Kidney (tissue), 14 donors: ENCODE measurements around the gene GRPEL1. TPM values are rescaled to one million over a fixed set of nuclear protein-coding genes. Genes with fewer than 3 reads are reported as not detected.
A peak's percentile ranks its signal among the peaks of the same experiment; 100 is the strongest.

ENCODE experiments used
- DNase-seq, 5 donors: peaks; one replicate each; pipeline ENCODE4 v3.0.0-alpha.2; 2013 to 2020
- FAIRE-seq: peaks from 2 replicates; lab custom pipeline; 2012; peaks lifted over from hg19 to GRCh38; lab: Jason Lieb, UNC
- H3K27ac ChIP-seq, 2 donors: one replicate each; pipeline ENCODE4 v1.7.0; 2013; ENCODE audit warnings: low read depth in 2 of 2, low read length in 2 of 2, inconsistent platforms in 1 of 2
- H3K27me3 ChIP-seq: one replicate; pipeline ENCODE4 v1.7.1; 2013; ENCODE audit warnings: low read length, inconsistent platforms; ENCODE audit not compliant: control insufficient read depth, insufficient read depth
- H3K36me3 ChIP-seq, 3 donors: one replicate each; pipeline versions ENCODE4 v1.7.0 to v1.7.1; 2013; ENCODE audit warnings: low read length in 3 of 3, control low read depth in 1 of 3, inconsistent platforms in 1 of 3; ENCODE audit not compliant: insufficient read depth in 3 of 3, control insufficient read depth in 2 of 3
- H3K4me1 ChIP-seq, 3 donors: one replicate each; pipeline versions ENCODE4 v1.7.0 to v1.7.1; 2013; ENCODE audit warnings: low read length in 3 of 3, inconsistent platforms in 1 of 3, low read depth in 1 of 3; ENCODE audit not compliant: control insufficient read depth in 2 of 3, insufficient read depth in 2 of 3
- H3K4me3 ChIP-seq, 3 donors: one replicate each; pipeline versions ENCODE4 v1.7.0 to v1.8.1; 2013; ENCODE audit warnings: low read length in 3 of 3, control low read depth in 1 of 3, inconsistent platforms in 1 of 3
- H3K9ac ChIP-seq, 3 donors: one replicate each; pipeline versions ENCODE4 v1.7.0 to v1.7.1; 2013; ENCODE audit warnings: low read length in 3 of 3, control low read depth in 1 of 3, inconsistent platforms in 1 of 3
- H3K9me3 ChIP-seq, 3 donors: one replicate each; pipeline versions ENCODE4 v1.7.0 to v1.7.1; 2013; ENCODE audit warnings: low read length in 3 of 3, control low read depth in 1 of 3, inconsistent platforms in 1 of 3; ENCODE audit not compliant: control insufficient read depth in 2 of 3, insufficient read depth in 1 of 3
- intact Hi-C: fragments of 100-400 bp; cut with DNase I; formaldehyde crosslinking; loops from one replicate; pipeline ENCODE4 v1.11.1; 2022
- polyA plus RNA-seq: library from polyadenylated mRNA; stranded (reverse); fragments of 350-450 nt; fragmentation: Illumina TruSeq; extraction: RNeasy Lipid Tissue Mini Kit (QIAGEN cat#74804); gene quantifications from one replicate; pipeline ENCODE4 v1.2.3, GENCODE V29; 2014; ENCODE audit warnings: low read depth, low replicate concordance; ENCODE audit not compliant: insufficient read depth
- total RNA-seq: library from RNA; stranded (reverse); fragmentation: NEBNext Ultra II Directional; extraction: Animal tissue kit (Norgen Biotek cat#: 25700); gene quantifications from one replicate; pipeline ENCODE4 v1.2.1, GENCODE V29; 2021
- TF ChIP-seq, protein P1 (sequence below): IDR thresholded peaks from 3 replicates; pipeline ENCODE4 v1.5.1; 2012; ENCODE audit warnings: mild to moderate bottlenecking, moderate library complexity, borderline replicate concordance; ENCODE audit not compliant: insufficient read depth; ENCODE audit errors: extremely low read depth
- donor health status: control.
- donor health status: control.
- donor health status: control.
- donor health status: control.
- donor health status: control.
- donor health status: DM: yes; HTN: yes; CAD: no.
- donor health status: Normal renal cell carcinoma (clear cell type).

GRPEL1 gene
- total and polyA plus RNA-seq, 2 donors from 2014 or later: 27.4 to 84.9 TPM

DNA sequence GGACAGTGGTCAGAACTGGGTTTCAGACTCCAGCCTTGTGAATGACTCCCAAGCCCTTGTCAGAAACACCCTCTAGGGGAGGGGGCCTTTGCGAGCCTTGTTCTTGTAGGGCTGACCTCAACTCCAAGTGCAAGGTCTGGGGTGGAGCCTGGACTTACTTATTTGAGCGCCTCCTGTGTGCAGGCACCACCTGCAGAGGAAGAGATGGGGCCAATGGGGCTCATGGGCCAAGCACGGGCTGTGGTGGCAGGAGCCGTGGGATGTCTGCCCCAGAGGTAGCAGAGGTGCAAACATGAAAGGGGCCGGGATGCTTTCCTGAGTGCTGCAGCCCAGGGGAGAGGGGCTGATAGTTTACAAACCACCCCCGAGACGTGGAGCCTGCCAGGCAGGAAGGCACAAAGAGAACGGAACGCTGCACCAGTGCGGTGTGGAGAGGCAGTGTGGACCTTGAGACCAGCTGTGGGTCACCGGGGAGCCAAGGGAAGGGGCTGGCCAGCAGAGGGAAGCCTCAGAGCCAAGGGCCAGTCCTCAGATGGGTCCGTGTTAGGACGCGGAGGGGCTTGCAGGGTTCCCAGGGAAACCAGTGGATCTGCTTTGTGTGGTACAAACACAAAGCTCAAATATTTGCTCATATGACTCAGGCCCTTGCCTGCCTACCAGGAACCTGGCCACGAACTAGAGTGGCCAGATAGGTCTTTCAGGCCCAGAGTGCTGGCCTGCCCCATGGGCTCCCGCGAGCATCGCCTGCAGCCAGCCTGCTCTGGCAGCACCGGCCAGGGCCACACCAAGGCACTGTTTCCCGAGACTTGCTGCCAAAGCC is 33.4 kb downstream of the GRPEL1 start:
- DNase-seq (no peak), FAIRE-seq (no peak)
- intact Hi-C loops: no loop called here
- Histone ChIP-seq H3K9me3 (no peaks in the 10 kb centered on the region), H3K4me1 (peaks cover 0 to 13% (median 8%) of the 10 kb centered on the region in 3 donors), H3K27me3 (no peaks in the 10 kb centered on the region), H3K4me3 (no peak overlapping the region), H3K9ac (no peak overlapping the region), H3K27ac (no peak overlapping the region), H3K36me3 (peaks cover 5 to 18% (median 17%) of the 10 kb centered on the region in 3 donors)
- TF ChIP-seq, protein P1, sequence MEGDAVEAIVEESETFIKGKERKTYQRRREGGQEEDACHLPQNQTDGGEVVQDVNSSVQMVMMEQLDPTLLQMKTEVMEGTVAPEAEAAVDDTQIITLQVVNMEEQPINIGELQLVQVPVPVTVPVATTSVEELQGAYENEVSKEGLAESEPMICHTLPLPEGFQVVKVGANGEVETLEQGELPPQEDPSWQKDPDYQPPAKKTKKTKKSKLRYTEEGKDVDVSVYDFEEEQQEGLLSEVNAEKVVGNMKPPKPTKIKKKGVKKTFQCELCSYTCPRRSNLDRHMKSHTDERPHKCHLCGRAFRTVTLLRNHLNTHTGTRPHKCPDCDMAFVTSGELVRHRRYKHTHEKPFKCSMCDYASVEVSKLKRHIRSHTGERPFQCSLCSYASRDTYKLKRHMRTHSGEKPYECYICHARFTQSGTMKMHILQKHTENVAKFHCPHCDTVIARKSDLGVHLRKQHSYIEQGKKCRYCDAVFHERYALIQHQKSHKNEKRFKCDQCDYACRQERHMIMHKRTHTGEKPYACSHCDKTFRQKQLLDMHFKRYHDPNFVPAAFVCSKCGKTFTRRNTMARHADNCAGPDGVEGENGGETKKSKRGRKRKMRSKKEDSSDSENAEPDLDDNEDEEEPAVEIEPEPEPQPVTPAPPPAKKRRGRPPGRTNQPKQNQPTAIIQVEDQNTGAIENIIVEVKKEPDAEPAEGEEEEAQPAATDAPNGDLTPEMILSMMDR: no peak

DNA sequence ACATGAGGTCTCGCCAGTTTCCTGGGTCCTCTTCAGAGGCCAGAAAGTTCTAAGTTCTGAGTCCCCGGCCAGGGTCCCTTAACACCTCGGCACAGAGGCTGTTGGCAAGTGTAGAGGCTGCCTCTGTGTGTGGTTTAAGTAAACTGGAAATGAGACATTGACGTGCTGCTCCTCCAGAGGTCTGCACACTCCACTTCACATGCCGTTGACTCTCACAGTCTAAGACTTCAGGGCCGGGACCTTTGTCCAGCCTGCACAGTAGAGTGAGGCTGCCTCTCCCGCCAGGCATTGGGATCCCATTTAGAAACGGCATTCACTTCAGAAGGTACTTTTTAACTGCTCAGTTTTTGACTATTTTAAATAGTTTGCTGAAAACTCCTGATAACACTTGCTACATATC is 35.3 kb downstream of the GRPEL1 start:
- intact Hi-C loops: no loop called here

DNA sequence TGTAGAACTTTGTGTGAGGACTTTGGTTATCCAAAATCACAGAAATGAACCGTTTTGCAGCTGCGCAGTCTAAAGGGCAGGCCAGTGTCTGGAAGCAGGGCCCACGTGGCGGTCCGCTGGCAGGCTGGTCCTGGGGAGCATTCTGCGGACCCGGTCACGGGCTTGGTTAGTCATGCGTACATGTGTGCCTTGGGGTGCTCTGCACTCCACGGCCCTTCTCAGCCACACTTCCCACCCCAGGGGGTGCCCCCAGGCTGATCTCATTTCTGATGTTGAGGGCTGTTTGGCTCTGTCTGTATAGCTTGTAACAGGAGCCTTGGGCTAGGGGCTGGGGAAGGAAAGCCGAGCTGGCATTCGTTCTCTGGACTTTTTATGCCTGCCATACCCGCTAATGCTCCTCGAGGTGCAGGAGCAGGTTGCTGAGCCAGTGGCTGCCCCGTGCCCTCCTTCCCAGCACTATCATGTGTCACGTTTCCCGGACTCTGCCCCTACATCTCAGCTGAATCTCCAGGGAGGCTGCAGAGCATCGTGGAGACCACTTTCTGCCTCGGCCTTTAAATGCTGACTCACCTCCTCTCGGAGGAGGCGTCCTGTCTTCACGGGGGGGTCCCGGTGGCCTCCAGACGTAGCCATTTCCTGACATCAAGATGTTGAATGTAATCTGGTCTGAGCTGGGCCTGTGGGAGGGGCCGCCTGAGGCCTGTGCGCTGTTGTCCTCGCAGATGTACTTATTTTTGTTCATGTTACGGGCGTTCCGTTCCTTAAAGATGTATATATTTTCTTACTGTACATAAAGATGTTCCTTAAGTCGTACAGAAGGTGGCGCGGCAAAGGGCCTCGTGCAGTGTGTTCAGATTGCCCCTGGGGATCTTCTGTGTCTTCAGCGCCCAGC is 36.1 kb downstream of the GRPEL1 start:
- Histone ChIP-seq H3K27ac (peak overlapping the region; percentile 41 to 63), H3K27me3 (no peaks in the 10 kb centered on the region), H3K9me3 (no peaks in the 10 kb centered on the region), H3K4me3 (no peak overlapping the region), H3K4me1 (peaks cover 0 to 13% (median 8%) of the 10 kb centered on the region in 3 donors), H3K9ac (no peak overlapping the region), H3K36me3 (peaks cover 11 to 29% (median 18%) of the 10 kb centered on the region in 3 donors)
- TF ChIP-seq, protein P1: no peak
- FAIRE-seq (no peak), DNase-seq (peak; percentile 63 to 79 (median 69))
- intact Hi-C loops: no loop called here

More for the DNA sequence above, 35.3 kb downstream of the GRPEL1 start:
- no peak overlapping the region for H3K4me3 ChIP-seq
- H3K27ac ChIP-seq: peak overlapping the region; percentile 41 to 47
- TF ChIP-seq, protein P1: no peak
- no peaks in the 10 kb centered on the region for H3K9me3 ChIP-seq
- FAIRE-seq (no peak), DNase-seq (peak in 3 of 5 donors; percentile 35 to 58 (median 51))
- H3K4me1 ChIP-seq: peaks cover 0 to 13% (median 8%) of the 10 kb centered on the region in 3 donors
- peaks cover 9 to 23% (median 18%) of the 10 kb centered on the region in 3 donors for H3K36me3 ChIP-seq
- H3K9ac ChIP-seq: no peak overlapping the region
- H3K27me3 ChIP-seq: no peaks in the 10 kb centered on the region
